ENCODE results near the gene CEBPA.
"Not testable (repeated sequence)": the region's sequence is repeated elsewhere in the genome, so short reads cannot be mapped to it uniquely, and the experiment has no call there.

Gene CEBPA

DNA sequence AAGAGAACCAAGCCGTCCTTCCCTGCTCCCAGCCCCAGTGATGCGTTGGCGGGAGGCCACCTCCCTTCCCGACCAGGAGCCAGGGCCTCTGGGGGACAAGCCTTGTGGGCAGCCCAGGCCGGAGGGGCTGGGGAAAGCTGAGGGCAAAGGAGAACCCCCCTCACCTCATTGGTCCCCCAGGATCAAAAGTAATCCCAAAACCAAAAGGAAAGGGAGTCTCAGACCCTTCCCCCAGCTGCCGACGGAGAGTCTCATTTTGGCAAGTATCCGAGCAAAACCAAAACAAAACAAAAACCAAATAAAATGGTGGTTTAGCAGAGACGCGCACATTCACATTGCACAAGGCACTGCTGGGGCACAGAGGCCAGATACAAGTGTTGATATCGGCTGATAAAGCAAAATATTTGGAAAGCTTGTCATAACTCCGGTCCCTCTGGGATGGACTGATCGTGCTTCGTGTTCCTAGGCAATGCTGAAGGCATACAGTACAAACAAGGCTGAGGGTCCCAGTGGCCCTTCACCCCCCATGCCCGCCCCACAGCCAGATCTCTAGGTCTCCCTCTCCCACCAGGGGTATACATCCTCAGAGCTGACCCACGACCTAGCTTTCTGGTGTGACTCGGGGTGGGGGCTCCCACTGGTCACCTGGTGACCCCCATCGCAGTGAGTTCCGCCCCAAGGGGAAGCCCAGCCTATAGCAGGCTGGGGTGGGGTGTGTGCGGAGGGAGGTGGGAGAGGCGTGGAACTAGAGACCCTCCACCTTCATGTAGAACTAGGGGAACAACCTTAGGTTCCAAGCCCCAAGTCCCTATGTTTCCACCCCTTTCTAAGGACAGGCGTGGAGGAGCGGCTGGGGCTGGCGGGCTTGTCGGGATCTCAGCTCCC, 2.1 kb downstream of the CEBPA start:
- DNase-seq: no peak

DNA sequence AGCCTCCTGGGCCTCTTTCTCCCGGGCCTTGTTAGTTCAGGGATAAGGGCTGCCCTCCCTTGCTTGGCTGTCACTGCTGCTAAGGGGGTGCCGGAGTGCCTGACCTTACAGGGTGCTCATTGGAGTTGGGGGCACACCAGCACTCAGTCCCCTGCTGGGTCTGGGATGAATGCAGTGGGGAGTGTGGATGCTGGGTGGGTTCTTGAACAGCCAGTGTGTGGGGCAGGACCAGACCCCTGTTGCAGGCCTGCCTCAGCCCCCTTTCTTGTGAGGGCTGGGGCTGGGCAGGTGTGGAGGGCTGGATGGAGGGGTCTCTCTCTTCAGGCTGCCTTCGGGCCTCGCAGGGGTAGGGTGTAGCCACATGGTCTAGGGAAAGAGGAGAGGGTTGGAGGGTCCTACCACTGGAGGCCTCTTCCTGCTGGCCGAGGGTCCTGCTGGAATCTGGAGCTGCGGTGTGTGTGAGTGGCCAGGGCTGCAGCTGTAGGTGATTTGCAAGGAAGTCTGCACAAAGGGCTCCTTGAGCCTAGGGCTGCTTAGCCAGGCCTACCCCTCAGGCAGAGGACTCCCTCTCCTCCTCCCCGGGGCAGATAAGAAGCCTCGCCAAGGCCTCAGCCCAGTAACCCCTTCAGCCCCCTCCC, 3.2 kb downstream of the CEBPA start:
- DNase-seq: no peak

DNA sequence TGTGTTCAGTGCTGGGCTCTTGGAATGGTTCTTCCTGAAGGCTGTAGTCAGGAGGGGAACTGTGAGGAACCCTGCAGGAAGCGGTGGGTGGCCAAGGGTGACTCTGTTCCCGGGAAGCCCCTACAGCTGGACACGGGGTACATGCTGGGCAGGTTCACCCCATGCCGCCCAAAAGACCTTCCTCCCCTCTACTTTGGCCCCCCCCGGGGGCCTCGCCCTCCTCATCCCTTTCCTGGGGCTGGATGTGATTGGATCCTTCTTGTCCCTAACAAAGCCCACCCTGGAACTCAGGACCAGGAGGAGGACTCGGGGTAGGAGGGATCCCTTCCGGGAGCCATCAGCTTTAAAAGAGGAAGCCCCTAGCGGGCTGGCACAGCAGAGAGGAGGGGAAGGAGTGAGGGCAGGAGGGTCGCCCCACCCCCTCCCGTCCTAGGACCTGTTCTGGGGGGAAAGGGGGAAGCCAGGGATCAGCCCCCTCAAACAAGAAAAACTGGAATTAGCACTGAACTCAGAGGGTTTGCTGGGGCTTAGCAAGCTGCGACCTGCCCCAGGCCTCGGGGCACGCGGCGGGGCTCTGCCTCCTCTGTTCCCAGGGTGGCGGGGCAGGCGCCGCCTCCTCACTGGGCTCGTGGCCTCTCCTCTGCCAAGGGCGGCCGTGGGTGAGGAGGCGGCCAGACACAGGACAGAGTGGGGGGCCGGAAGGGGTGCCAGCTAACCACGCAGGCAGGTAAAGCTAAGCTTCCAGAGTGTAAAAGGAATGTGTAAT, 4.0 kb downstream of the CEBPA start:
- no peak for DNase-seq

DNA sequence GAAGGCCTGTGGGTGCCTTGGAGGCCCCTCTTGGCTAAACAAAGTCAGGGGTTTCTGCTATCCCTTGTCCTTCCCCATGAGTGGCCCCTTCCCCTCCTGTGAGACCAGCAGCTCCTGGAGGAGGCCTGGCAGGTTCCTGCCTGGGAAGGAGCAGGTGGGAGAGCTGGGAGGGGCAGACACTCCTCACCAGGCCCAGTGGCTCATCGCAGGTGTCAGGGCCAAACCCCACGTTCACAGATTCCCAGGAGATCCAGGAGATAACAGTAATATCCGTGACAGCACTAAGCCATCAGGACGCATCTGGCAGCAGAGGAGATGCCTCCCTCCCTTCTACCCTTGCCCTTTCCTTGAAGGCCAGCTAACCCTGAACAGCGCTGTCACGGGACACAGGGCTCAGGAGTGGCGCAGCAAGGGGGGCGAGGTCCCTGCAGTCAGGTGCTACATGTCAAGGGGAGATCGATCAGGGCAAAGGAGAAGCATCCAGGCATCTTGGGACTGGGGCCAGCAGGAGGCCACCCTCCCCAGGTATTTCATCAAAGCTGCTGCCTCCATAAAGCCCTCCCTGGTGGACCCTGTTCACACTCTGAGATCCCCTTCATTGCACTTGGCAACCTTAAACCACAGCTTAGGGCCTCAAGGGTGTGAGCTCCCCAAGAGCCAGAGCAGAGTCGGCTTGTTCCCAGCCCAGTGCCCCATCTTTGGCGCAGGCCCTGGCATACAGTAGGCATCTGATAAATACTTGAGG, 4.8 kb downstream of the CEBPA start:
- no peak for DNase-seq

DNA sequence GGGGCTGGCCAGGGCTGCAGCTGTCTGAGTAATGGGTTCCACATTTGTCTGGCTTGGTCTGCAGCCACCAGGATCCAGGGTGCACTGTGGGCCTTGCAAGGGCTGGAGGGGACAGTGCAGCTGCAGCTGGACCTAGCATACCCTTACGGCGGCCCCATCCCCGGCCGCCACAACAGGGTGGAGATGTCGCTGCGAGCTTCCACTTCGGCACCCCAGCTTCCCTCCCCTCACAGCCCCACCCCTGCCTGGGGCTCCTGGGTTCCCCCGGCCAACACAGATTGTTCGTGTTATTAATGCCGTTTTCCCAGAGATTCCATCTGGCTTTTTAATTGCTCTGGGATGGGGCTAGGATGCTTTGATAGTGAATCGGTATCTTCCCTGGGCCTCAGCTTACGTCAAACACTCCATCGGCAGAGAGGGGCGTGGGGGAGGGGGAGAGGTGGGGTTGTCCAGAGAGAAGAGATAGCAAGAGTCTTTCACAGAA, 5.8 kb downstream of the CEBPA start:
- peak; percentile 11 for DNase-seq

DNA sequence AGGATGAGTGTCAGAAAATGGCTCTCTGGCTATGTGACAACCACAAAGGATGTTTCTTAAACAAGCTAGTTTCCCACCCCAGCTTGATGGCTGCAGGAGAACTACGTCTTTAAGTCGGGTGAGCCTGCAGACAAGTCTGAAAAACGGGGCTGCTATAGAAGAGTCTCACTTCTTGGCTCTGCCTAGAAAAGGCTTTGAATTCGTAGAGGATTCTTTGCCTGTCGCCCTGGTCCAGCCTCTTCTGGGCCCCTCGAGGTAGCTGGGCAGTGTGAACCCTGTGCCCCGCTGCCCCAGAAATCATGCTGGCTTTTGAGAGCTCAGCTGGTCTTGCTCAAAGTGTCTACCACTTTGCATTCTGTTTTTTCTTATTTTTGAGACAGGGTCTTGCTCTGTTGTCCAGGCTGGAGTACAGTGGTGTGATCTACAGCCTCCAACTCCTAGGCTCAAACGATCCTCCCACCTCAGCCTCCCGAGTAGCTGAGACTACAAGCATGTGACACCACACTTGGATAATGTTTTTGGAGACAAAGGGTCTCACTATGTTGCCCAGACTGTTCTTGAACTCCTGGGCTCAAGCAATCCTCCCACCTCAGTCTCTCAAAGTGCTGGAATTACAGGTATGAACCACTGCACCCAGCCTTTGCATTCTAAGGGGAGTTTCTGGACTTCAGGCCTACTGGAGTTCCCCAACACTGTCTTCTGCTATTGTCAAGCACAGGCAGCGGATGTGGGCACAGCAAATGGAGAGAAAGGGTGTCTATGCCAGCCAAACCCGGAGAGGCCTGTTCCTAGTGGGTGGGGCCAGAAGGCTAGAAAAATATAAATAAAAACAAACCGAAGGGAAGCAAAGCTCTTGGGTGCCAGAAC, 6.5 kb downstream of the CEBPA start:
- DNase-seq: no peak

DNA sequence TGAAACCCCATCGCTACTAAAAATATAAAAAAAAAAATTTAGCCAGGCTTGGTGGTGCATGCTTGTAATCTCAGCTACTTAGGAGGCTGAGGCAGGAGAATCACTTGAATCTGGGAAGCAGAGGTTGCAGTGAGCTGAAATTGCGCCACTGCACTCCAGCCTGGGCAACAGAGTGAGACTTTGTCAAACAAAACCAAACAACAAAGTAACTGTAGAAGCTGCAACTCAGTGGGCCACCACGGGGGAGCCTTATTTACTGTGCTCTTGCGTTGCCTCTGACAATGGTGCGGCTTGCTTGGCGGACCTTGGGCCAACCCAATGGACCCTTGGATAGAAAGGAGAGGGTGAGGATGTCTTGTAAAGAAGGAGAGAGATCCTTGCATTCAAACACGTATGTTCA, 7.3 kb downstream of the CEBPA start:
- not testable (repeated sequence) for DNase-seq

DNA sequence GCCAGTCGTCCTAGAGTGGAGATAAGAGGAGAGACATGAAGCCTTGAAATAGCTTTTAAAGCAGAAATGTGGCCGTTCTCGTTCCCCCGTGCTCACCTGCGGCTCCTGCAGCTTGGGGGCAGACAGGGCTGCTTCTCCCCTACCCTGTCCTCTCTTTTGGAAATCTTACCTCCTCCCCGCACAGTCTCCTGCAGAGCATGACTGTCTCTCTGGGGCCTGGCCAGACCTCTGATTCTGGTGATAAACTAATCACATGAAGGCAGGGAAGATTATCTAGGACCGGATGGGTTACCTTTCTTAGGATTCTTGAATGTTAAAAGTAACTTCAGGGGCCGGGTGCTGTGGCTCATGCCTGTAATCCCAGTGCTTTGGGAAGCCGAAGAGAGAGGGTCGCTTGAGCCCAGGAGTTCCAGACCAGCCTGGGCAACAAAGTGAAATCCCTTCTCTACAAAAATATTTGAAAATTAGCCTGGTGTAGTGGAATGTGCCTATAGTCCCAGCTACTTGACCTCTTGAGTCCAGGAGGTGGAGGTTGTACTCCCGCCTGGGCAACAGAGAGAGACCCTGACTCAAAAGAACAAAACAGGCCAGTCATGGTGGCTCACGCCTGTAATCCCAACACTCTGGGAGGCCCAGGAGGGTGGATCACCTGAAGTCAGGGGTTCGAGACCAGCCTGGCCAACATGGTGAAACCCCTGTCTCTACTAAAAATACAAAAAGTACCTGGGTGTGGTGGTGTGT, 8.1 kb downstream of the CEBPA start:
- DNase-seq: no peak

DNA sequence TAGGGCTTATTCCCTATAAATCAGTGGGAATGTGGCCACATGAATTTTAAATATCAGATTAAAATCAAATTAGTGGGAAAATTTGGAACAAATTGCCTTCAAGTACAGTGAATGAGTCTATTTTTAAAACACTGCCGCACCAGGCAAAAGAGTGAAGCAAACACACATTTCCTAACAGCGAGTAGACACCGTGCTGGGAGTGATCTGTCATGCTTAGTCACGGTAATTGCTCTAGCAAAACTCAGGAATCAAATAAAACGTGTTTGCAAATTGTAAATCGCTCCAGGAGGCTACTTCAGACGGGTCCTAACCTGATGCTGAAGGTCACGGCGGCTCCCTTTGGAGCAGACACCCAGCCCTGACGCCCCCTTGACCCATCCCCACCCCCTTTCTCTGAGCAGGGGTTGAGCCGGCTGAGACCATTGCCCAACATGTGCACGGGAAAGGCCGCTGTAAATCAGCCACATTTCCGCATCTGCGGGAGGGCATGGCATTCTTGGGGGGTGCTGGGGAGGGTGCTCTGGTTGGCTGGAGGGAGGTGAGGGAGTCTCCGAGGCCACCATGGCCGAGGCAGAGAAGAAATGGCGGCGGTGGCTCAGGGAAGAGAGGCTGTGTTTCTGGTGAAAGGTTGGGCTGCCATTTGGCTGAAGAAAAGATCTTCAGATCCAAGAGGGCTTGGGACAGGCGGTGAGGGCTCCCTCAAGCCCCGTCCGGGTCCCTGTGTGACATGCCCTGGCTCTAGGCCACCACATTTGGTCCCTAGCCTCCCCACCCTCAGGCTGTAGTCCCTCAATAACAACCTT, 8.9 kb downstream of the CEBPA start:
- DNase-seq: peak; percentile 68

DNA sequence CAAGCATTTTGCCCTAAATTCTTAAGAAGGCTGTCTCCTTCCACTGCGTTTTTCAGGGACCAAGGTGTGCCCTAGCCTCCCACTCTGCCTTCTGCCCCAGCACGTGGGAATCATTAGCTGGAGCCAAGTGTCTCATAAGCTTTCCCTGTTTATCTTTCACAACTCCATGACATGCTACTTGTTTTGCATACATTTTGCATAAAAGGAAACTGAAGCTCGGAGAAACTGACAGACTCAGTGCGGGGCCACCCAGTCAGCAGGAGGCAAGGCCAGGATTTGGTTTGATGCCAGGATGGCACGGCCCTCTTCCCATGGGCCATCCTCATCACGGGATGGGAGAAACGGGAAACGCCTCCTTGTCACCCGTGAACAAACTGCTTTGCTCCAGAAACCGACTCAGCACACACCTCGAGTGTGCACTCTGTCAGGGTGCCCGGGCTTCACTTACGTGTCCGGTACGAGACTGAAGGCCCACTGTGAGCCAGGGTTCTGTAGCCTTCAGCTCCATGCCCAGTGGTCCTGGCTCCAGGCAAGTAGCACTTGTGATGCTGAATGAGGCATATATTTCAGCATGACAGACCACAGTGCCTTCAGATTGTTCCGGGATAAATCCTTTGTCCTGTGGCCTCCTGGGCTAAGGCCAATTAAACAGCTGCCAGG, 9.6 kb downstream of the CEBPA start:
- DNase-seq: peak; percentile 30

DNA sequence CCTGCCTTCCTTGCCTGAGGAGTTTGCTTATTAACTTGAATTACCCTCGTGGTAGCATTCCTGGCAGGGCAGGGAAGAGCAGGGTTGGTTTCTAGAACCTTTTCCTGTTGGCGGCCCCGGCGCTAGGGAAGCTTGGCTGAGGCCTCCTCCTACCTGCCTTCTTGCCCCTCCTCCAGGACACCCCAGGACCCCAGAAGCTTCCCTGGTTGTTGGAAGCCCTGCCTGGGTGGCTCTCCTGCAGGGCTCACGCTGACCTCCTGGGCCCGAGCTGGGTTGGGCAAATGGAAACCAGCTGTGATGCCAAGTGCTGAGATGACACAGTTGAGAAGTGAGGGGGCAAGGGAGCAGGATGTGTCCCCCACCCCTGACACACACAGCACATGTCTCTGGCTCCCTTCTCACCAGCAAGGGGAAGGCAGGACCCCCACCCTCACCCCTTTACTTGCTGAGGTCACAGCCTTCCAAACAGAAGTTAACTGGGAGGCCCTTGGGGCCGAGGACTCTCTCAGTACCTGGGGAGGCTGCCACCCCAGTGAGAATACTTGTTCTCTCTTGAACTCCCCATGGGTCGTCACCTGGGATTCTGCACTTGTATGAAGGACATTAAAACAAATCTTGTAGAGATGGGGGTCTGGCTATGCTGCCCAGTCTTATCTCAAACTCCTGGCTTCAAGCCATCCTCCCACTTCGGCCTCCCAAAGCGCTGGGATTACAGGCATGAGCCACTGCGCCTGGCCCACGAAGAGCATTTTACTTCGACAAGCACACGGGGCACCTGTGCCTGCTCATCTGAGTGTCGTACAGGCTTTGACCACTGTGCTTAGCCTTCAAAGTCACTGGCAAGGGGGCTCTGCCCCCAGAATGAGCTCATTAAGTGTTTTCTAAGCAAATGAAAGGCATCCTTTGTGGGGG, 10.5 kb downstream of the CEBPA start:
- DNase-seq: no peak

DNA sequence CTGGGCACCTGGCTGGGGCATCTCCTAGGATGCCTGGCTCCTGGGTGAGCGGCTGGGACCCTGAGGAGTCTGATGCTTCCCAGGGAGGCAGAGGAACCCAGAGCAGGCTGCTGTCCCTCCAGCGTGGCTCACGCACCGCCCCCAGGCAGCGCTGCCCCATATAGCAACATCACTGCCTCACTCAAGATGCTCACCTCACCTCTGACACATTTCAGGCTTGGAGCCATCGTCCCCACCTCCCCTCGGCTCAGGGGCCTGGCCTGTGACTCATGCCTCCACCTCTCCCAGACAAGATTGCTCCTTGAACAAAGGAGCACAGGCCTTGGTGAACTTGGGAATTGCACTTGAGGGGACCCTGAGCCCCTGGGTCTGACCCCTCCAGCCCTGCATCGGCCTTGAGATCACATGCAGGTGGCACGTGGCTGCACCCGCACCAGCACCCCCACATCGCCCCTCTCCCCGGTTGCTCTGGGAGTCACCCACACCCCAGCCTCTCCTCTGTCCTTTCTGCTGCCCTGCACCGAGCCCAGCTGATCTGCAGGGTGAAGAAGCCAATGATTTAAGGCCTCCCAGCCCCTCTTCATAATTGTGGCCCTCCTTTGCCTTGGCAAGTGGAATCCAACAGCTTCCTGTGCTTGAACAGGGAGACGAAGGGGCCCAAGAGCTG, 11.2 kb downstream of the CEBPA start:
- DNase-seq: no peak

DNA sequence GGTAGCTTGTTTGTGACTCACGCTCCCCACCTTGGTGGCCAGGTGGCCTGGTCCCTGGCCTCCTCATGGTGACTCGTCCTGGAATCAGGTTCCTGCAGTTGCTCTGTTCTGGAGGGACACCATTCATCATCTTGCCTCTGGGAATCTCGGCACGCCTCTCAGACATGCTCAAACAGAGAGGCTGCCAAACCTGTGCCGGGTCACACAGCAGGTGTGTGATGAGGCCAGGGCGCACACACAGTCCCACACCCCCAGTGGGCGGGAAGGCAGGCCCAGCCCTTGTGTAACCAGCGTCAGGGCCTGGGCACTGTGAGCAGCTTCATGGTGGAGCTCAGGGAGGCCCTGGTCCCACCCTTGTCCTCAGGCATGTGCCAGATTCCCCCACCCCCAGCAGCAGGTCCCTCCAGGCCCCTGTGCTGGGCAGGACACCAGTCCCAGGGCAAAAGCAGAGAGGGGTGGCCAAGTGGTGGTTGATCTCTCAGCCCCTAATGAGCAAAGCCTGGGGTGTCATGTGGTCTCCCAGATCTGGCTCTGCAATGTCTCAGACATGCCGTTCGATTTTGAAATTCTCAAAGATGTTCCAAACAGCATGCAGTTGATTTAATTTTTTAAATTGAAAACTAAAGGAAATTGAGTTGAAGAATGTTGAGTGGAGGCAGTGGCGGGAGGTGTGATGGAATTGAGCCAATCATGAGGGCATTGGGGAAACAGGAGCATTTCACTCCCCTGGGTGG, 12.1 kb downstream of the CEBPA start:
- DNase-seq: no peak

DNA sequence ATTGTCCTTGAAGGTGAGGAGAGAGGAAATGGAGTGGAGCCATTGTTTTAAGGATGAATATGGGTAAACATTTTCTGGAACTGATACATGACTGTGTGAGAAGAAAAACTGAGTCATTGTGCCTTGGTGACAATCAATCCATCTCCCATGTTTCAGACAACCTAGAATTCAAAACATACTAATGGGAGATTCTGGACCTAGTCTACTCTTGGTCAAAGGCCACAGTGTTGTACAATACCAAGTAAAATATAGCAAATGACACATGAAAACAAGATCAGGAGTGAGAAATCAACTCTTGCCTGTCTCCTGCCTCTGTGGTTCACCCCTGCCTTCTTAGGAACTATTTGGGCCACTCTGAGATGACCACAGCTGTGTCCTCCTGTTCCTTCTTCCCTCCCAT, 13.1 kb downstream of the CEBPA start:
- no peak for DNase-seq

DNA sequence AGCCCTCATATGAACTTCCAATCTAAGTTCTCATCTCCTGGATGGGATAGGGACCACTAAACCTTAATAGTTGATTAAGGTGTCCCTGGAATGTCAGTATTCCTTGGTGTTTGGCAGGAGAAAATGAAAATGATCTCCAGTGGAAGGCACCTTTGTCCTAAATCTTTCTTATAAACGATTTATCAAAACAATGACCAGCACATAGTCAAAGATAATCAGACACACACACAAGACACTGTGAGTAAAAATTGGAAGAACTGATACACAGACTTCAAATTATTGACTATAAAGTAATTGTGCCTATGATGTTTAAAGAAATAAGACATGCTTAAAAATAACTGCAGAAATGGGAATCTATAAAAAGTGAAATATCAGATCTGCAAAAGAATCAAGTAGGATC, 13.7 kb downstream of the CEBPA start:
- DNase-seq: no peak

DNA sequence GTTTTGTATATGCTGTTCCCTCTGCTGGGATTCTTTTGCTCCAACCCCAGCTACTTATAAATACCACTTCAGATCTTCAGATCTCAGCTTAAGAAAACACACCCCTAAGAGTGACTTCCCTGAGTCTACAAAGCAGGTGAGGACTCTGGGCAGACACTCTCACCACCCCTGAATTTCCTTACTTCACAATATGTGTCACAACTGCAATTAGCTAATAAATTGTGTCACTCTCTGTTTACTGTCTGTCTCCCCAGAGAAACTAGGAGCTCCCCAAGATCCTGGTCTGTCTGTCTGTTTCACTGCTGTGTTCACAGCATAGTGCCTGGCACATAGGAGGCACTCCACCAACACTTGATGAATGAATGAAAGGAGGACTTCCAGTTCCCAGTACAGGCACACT, 14.4 kb downstream of the CEBPA start:
- no peak for DNase-seq

DNA sequence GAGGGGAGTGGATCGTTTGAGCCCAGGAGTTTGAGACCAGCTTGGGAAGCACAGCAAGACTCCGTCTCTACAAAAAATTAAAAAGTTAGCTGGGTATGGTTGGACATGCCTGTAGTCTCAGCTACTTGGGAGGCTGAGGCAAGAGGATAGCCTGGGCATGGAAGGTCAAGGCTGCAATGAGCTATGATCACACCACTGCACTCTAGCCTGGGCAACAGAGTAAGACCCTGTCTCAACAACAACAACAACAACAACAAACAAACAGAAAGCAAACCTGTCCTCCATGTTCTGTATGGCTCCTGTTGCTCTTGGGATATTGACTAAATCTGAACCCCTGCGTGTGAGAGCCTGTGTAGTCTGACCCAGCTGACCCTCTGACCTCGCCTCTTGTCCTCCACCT, 14.9 kb downstream of the CEBPA start:
- no peak for DNase-seq
